Measurements from ENCODE around the gene RNF7.

RNF7 gene

DNA sequence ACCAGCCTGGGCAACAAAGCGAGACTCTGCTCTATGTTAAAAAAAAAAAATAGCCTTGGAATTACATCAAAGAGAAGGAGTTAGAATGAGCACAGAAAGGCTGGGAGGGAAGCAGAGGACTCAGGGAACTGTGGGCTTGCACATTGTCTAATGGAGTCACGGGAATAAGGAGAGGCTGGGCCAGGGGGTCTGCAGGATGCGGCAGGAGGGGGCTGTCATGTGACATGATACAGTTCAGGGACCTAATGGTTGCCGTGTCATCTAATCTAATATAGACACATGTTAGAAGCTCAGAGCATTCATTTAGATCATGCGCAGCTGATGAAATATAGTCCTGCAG is 57.6 kb downstream of the RNF7 start:
- H3K36me3 ChIP-seq (replicated peaks): no peaks in the 10 kb centered on the region
- no peak for DNase-seq (ENCODE audit: low spot score in 2 of 2)
- H3K4me1 ChIP-seq: peaks cover 2% of the 10 kb centered on the region; the same call in 1 of the 2 replicates
- H3K9me3 ChIP-seq: no peaks in the 10 kb centered on the region
- in situ Hi-C loops (cut with MboI; ENCODE audit: low sequenced_read_pairs): no loop called here
- H3K4me3 ChIP-seq: no peak overlapping the region
- no peaks in the 10 kb centered on the region for H3K27me3 ChIP-seq (ENCODE audit: low read depth)

DNA sequence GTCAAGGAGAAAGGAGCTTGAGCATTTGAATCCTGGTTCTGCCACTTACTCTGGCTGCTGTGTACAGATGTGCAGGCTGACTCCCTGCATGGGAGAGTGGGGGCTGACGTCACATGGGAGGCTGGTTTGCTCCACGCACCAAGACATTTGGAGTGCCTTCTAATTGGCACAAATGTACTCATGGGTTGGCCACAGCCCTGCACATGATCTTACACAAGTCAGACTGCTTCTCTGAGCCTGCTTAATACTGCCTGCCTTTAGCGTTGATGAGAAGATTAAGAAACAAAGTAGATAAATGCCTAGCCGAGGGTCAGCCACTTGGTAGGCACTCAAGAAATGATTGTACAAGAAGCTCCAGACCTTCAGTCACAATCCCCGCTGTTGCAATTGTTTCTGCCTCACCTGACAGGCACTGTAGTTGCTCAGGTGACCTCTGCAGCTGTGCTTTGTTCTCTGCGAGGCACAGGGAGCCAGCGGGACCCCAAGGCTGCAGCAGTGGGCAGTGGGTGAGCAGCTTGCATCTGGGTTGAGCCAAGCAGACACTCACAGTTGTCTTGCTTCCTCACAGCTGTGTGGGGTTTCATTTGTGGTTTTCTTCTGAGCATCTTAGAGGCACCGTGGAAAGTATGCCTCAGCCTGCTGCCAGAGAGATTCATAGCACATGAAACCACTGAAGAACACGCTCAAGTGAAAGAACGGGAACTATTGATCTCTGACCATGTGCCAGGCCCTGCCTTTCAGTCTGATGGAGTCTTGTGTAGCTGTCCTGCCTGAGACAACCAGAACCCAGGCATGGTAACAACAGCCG is 58.2 kb downstream of the RNF7 start:
- H3K9me3 ChIP-seq: no peaks in the 10 kb centered on the region
- no peak for DNase-seq (ENCODE audit: low spot score in 2 of 2)
- in situ Hi-C loops (cut with MboI; ENCODE audit: low sequenced_read_pairs): no loop called here
- H3K27me3 ChIP-seq (ENCODE audit: low read depth): no peaks in the 10 kb centered on the region
- H3K36me3 ChIP-seq (replicated peaks): no peaks in the 10 kb centered on the region
- H3K4me1 ChIP-seq: peaks cover 2% of the 10 kb centered on the region; the same call in 1 of the 2 replicates
- H3K4me3 ChIP-seq: no peak overlapping the region

All from HAP-1 (cell line).